SW480 (cell line): ENCODE results near the gene ELOB.

Source experiments
- DNase-seq: peaks from one replicate; pipeline ENCODE4 v3.0.0-alpha.2; 2016; ENCODE audit warnings: low spot score

ELOB gene

GRCh38 chr16:2810651-2811050 lies 33.6 kb upstream of the ELOB start:
- DNase-seq, result no peak

GRCh38 chr16:2809149-2809760 lies 32.2 kb upstream of the ELOB start:
- DNase-seq, result no peak

GRCh38 chr16:2808181-2808580 lies 31.1 kb upstream of the ELOB start:
- DNase-seq, result no peak

- no peak for DNase-seq
Measured at GRCh38 chr16:2806286-2806685, 29.2 kb upstream of the ELOB start.

- DNase-seq, result no peak
Measured at GRCh38 chr16:2804728-2805127, 27.6 kb upstream of the ELOB start.

- DNase-seq, result no peak
Measured at GRCh38 chr16:2803545-2804195, 26.6 kb upstream of the ELOB start.

GRCh38 chr16:2799859-2800226 lies 22.8 kb upstream of the ELOB start:
- no peak for DNase-seq

- DNase-seq, result no peak
Measured at GRCh38 chr16:2799205-2799858, 22.3 kb upstream of the ELOB start.

- no peak for DNase-seq
Measured at GRCh38 chr16:2798723-2799204, 21.7 kb upstream of the ELOB start.

GRCh38 chr16:2795395-2796143 lies 18.5 kb upstream of the ELOB start:
- DNase-seq, result peak; percentile 67

- no peak for DNase-seq
Measured at GRCh38 chr16:2792940-2793339, 15.9 kb upstream of the ELOB start.

- no peak for DNase-seq
Measured at GRCh38 chr16:2791174-2791573, 14.1 kb upstream of the ELOB start.

GRCh38 chr16:2790631-2791030 lies 13.6 kb upstream of the ELOB start:
- no peak for DNase-seq

GRCh38 chr16:2787961-2788360 lies 10.9 kb upstream of the ELOB start:
- DNase-seq, result no peak

- DNase-seq, result no peak
Measured at GRCh38 chr16:2787406-2787805, 10.3 kb upstream of the ELOB start, which contains the start of gene PRSS33. PRSS33 (minus strand) TSS chr16:2787560; CDS start chr16:2786547, 1,013 bp downstream.

- no peak for DNase-seq
Measured at GRCh38 chr16:2786826-2787151, 9.7 kb upstream of the ELOB start.

GRCh38 chr16:2786061-2786825 lies 9.2 kb upstream of the ELOB start:
- no peak for DNase-seq

- peak; percentile 53 for DNase-seq
Measured at GRCh38 chr16:2785101-2785991, 8.3 kb upstream of the ELOB start.

GRCh38 chr16:2784358-2785100 lies 7.4 kb upstream of the ELOB start:
- DNase-seq, result no peak
